H9 (cell line): Measurements from ENCODE around the gene EVPL. TPM values are rescaled to one million over a fixed set of nuclear protein-coding genes. Genes with fewer than 3 reads are reported as not detected.
A peak's percentile ranks its signal among the peaks of the same experiment; 100 is the strongest.

ENCODE experiments used
- DNase-seq: peaks from one replicate; pipeline ENCODE4 v3.0.0-alpha.2; 2017
- H2AFZ ChIP-seq: one replicate; pipeline ENCODE4 v1.6.1; 2013; ENCODE audit warnings: mild to moderate bottlenecking, low read length, control low read depth, moderate library complexity
- H2AK5ac ChIP-seq: 2 replicates; pipeline ENCODE4 v1.6.1; 2013; ENCODE audit warnings: low read length, control low read depth, mixed read lengths; ENCODE audit not compliant: insufficient read length
- H2BK120ac ChIP-seq: one replicate; pipeline ENCODE4 v1.6.1; 2013; ENCODE audit warnings: low read depth, mild to moderate bottlenecking, low read length, control low read depth, inconsistent platforms; ENCODE audit not compliant: poor library complexity, severe bottlenecking
- H2BK12ac ChIP-seq: 2 replicates; pipeline ENCODE4 v1.6.1; 2013; ENCODE audit warnings: low read length, control low read depth, mixed read lengths, low read depth; ENCODE audit not compliant: insufficient read length
- H2BK15ac ChIP-seq: 2 replicates; pipeline ENCODE4 v1.6.1; 2013; ENCODE audit warnings: low read depth, low read length, control low read depth
- H2BK20ac ChIP-seq: one replicate; pipeline ENCODE4 v1.6.1; 2013; ENCODE audit warnings: low read depth, mild to moderate bottlenecking, low read length, control low read depth, inconsistent platforms; ENCODE audit not compliant: poor library complexity, severe bottlenecking
- H2BK5ac ChIP-seq: 2 replicates; pipeline ENCODE4 v1.6.1; 2013; ENCODE audit warnings: low read length, control low read depth, mixed read lengths; ENCODE audit not compliant: insufficient read length
- H3K14ac ChIP-seq: 2 replicates; pipeline ENCODE4 v1.6.1; 2013; ENCODE audit warnings: low read length, control low read depth; ENCODE audit not compliant: insufficient read depth
- H3K18ac ChIP-seq: 2 replicates; pipeline ENCODE4 v1.6.1; 2013; ENCODE audit warnings: low read depth, mild to moderate bottlenecking, mixed read lengths, low read length, control low read depth; ENCODE audit not compliant: insufficient read length
- H3K23ac ChIP-seq: 2 replicates; pipeline ENCODE4 v1.6.1; 2013; ENCODE audit warnings: low read length, control low read depth, mixed read lengths, low read depth; ENCODE audit not compliant: insufficient read length
- H3K23me2 ChIP-seq: 2 replicates; pipeline ENCODE4 v1.6.1; 2013; ENCODE audit warnings: low read depth, mild to moderate bottlenecking, mixed read lengths, low read length, control low read depth; ENCODE audit not compliant: insufficient read length, poor library complexity, severe bottlenecking
- H3K27ac ChIP-seq: 2 replicates; pipeline ENCODE4 v1.5.1; 2013; ENCODE audit warnings: low read length, control low read depth, mixed read lengths, low read depth; ENCODE audit not compliant: insufficient read length
- H3K27me3 ChIP-seq: 2 replicates; pipeline ENCODE4 v1.6.1; 2013; ENCODE audit warnings: low read length, control low read depth, inconsistent platforms; ENCODE audit not compliant: insufficient read depth
- H3K4ac ChIP-seq: 2 replicates; pipeline ENCODE4 v1.6.1; 2013; ENCODE audit warnings: low read depth, mild to moderate bottlenecking, control low read depth, inconsistent platforms, low read length, moderate library complexity
- H3K4me1 ChIP-seq: 2 replicates; pipeline ENCODE4 v1.6.1; 2013; ENCODE audit warnings: low read length, control low read depth, inconsistent platforms; ENCODE audit not compliant: insufficient read depth
- H3K4me2 ChIP-seq: 2 replicates; pipeline ENCODE4 v1.6.1; 2013; ENCODE audit warnings: low read length, control low read depth, mixed read lengths; ENCODE audit not compliant: insufficient read length, insufficient read depth
- H3K56ac ChIP-seq: 2 replicates; pipeline ENCODE4 v1.6.1; 2013; ENCODE audit warnings: low read depth, mild to moderate bottlenecking, mixed read lengths, low read length, control low read depth; ENCODE audit not compliant: insufficient read length
- H3K79me1 ChIP-seq: 2 replicates; pipeline ENCODE4 v1.6.1; 2013; ENCODE audit warnings: low read depth, mild to moderate bottlenecking, moderate library complexity, low read length, control low read depth, inconsistent platforms; ENCODE audit not compliant: insufficient read depth, poor library complexity, severe bottlenecking
- H3K79me2 ChIP-seq: 2 replicates; pipeline ENCODE4 v1.6.1; 2013; ENCODE audit warnings: low read length, control low read depth, inconsistent platforms; ENCODE audit not compliant: insufficient read depth
- H3K9ac ChIP-seq: 2 replicates; pipeline ENCODE4 v1.6.1; 2013; ENCODE audit warnings: low read length, control low read depth, mixed read lengths; ENCODE audit not compliant: insufficient read length; ENCODE audit errors: extremely low read depth
- H3K9me3 ChIP-seq: one replicate; pipeline ENCODE4 v1.6.1; 2013; ENCODE audit warnings: low read depth, low read length, inconsistent platforms; ENCODE audit not compliant: control insufficient read depth
- H3T11ph ChIP-seq: one replicate; pipeline ENCODE4 v1.6.1; 2013; ENCODE audit warnings: mild to moderate bottlenecking, low read length, control low read depth, inconsistent platforms
- H4K20me1 ChIP-seq: one replicate; pipeline ENCODE4 v1.6.1; 2013; ENCODE audit not compliant: control insufficient read depth, insufficient read length, insufficient read depth
- H4K5ac ChIP-seq: 2 replicates; pipeline ENCODE4 v1.6.1; 2013; ENCODE audit warnings: low read depth, mild to moderate bottlenecking, mixed read lengths, low read length, control low read depth; ENCODE audit not compliant: insufficient read length
- H4K8ac ChIP-seq: replicated peaks from 2 replicates; pipeline ENCODE4 v1.6.1; 2013; ENCODE audit warnings: low read length, control low read depth, mixed read lengths, low read depth; ENCODE audit not compliant: insufficient read length
- H4K91ac ChIP-seq: 2 replicates; pipeline ENCODE4 v1.6.1; 2013; ENCODE audit warnings: low read depth, mild to moderate bottlenecking, moderate library complexity, mixed read lengths, low read length, control low read depth; ENCODE audit not compliant: insufficient read length
- H3K27ac Mint-ChIP-seq, 3 experiments: 2 replicates in 2 of 3; 3 replicates in 1 of 3; pipeline ENCODE4 v1.8.0; 2020 to 2021; ENCODE audit warnings: mixed read lengths in 3 of 3, mild to moderate bottlenecking in 1 of 3, moderate library complexity in 1 of 3
- H3K27me3 Mint-ChIP-seq: 2 replicates; pipeline ENCODE4 v1.8.0; 2021; ENCODE audit warnings: low read depth, mild to moderate bottlenecking, moderate library complexity, mixed read lengths
- H3K36me3 Mint-ChIP-seq, 3 experiments: 2 replicates in 2 of 3; 3 replicates in 1 of 3; pipeline ENCODE4 v1.8.0; 2020 to 2021; ENCODE audit warnings: low read depth in 3 of 3, mixed read lengths in 3 of 3; ENCODE audit not compliant: insufficient read depth in 1 of 3
- H3K4me1 Mint-ChIP-seq, 2 experiments: 2 replicates each; pipeline ENCODE4 v1.8.0; 2020; ENCODE audit warnings: mixed read lengths in 2 of 2
- H3K4me3 Mint-ChIP-seq, 2 experiments: 2 replicates in 1 of 2; 3 replicates in 1 of 2; pipeline ENCODE4 v1.8.0; 2020 to 2021; ENCODE audit warnings: mild to moderate bottlenecking in 2 of 2, mixed read lengths in 2 of 2, moderate library complexity in 1 of 2
- H3K9me3 Mint-ChIP-seq, 2 experiments: 2 replicates in 1 of 2; 3 replicates in 1 of 2; pipeline ENCODE4 v1.8.0; 2020; ENCODE audit warnings: mild to moderate bottlenecking in 2 of 2, mixed read lengths in 2 of 2, moderate library complexity in 1 of 2
- WGBS: extraction: QIAGEN DNeasy Blood & Tissue Kit; methylation state at CpG from one replicate; pipeline ENCODE4 v1.1.7; 2013; ENCODE audit warnings: missing lambda C conversion rate, low lambda C conversion rate, mixed read lengths; ENCODE audit not compliant: insufficient read length; ENCODE audit errors: extremely low coverage; 5-methylcytosine and 5-hydroxymethylcytosine counted together
- total RNA-seq: library from RNA; stranded (reverse); gene quantifications from 2 replicates; pipeline ENCODE4 v1.2.1, GENCODE V29; 2021
- TF ChIP-seq, protein P1 (sequence below): fragments of 200-600 bp; sonication (generic); conservative IDR thresholded peaks from 3 replicates; pipeline ENCODE4 v1.8.0; 2021; ENCODE audit warnings: antibody characterized with exemption, mild to moderate bottlenecking

The EVPL gene
- total RNA-seq, 1 experiment from 2014 or later: 0.48 TPM

DNA sequence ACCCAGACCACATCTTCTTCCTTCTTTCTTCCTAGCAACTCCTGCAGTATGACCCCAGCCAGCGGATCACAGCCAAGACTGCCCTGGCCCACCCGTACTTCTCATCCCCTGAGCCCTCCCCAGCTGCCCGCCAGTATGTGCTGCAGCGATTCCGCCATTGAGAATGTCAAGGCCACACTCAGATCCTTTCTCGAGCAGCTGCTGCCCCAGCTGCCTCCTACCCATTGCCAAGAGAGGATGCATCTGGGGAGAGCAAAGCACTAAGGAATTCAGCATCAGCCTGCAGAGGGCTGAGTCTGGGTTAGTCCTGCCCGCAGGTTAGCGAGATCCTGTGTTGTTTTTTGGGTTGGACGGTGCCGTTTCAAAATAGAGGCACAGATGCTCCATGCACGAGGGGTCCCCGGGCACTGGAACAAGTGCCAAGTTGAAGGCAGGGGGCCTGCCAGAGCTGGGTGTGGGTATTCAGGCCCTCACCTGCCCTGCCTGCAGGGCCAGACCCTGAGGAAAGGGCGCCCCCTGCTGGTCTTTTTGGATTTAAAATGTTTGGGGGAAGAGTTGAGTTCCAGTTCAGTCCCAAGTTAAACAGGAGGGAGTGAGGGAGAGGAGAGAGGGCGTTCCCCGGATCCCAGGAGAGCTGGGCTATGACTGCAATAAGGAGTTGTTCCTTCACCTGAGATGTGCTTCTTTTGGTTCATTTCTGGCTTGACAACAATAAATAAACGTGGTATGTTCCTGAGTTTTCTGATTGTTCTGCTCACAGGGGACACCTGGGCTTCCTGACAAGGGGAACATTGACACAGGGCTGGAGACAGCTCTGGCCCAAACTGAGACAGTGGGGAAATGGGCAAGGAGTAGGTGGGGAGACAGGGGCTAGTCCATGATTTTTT is 21.6 kb downstream of the EVPL start:
- Histone ChIP-seq H3K27me3 (no peaks in the 10 kb centered on the region), H2BK12ac (no peak overlapping the region), H3K4me1 (no peaks in the 10 kb centered on the region), H3T11ph (no peak overlapping the region), H3K18ac (no peak overlapping the region), H3K79me1 (no peaks in the 10 kb centered on the region), H3K27ac (no peak overlapping the region), H2BK15ac (no peak overlapping the region), H4K5ac (no peak overlapping the region), H3K56ac (no peak overlapping the region), H4K20me1 (peaks cover 2% of the 10 kb centered on the region), H2BK120ac (no peak overlapping the region), H4K91ac (no peak overlapping the region), H3K9ac (no peak overlapping the region), H2BK5ac (no peak overlapping the region), H2AFZ (no peak overlapping the region), H3K9me3 (no peaks in the 10 kb centered on the region), H3K79me2 (no peaks in the 10 kb centered on the region), H3K14ac (no peak overlapping the region), H2AK5ac (no peak overlapping the region), H3K23me2 (no peaks in the 10 kb centered on the region), H4K8ac (no peak overlapping the region), H3K23ac (no peak overlapping the region), H2BK20ac (no peak overlapping the region), H3K4me2 (no peak overlapping the region), H3K4ac (no peak overlapping the region)
- Mint-ChIP-seq H3K9me3 (peaks cover 0 to 2% of the 10 kb centered on the region in 2 experiments; a peak in 3 of 5 replicates), H3K4me3 (peak overlapping the region in 1 of 2 experiments; percentile 54; a peak in 1 of 5 replicates), H3K27ac (peak overlapping the region; percentile 67 to 86 (median 81); a peak in 4 of 7 replicates), H3K4me1 (peaks cover 2 to 5% of the 10 kb centered on the region in 2 experiments), H3K27me3 (peaks cover 2% of the 10 kb centered on the region; the same call in 1 of the 2 replicates), H3K36me3 (peaks cover 2 to 18% (median 9%) of the 10 kb centered on the region in 3 experiments; a peak in 6 of 7 replicates)
- WGBS: no CpG with 5 or more reads among the region's 16 CpGs
- DNase-seq: peak; percentile 92
- TF ChIP-seq, protein P1, sequence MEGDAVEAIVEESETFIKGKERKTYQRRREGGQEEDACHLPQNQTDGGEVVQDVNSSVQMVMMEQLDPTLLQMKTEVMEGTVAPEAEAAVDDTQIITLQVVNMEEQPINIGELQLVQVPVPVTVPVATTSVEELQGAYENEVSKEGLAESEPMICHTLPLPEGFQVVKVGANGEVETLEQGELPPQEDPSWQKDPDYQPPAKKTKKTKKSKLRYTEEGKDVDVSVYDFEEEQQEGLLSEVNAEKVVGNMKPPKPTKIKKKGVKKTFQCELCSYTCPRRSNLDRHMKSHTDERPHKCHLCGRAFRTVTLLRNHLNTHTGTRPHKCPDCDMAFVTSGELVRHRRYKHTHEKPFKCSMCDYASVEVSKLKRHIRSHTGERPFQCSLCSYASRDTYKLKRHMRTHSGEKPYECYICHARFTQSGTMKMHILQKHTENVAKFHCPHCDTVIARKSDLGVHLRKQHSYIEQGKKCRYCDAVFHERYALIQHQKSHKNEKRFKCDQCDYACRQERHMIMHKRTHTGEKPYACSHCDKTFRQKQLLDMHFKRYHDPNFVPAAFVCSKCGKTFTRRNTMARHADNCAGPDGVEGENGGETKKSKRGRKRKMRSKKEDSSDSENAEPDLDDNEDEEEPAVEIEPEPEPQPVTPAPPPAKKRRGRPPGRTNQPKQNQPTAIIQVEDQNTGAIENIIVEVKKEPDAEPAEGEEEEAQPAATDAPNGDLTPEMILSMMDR: peak; percentile 91
